GM18498 (cell line): ENCODE measurements around the gene SERPINB7.
"Not testable (repeated sequence)": the region's sequence is repeated elsewhere in the genome, so short reads cannot be mapped to it uniquely, and the experiment has no call there.

Source experiments
- ATAC-seq: cut with Tn5 transposase; IDR thresholded peaks from one replicate; pipeline ENCODE4 v1.9.1; 2021; ENCODE audit warnings: mild to moderate bottlenecking, moderate library complexity; ENCODE audit not compliant: unreplicated experiment

Gene SERPINB7, protein sequence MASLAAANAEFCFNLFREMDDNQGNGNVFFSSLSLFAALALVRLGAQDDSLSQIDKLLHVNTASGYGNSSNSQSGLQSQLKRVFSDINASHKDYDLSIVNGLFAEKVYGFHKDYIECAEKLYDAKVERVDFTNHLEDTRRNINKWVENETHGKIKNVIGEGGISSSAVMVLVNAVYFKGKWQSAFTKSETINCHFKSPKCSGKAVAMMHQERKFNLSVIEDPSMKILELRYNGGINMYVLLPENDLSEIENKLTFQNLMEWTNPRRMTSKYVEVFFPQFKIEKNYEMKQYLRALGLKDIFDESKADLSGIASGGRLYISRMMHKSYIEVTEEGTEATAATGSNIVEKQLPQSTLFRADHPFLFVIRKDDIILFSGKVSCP

DNA sequence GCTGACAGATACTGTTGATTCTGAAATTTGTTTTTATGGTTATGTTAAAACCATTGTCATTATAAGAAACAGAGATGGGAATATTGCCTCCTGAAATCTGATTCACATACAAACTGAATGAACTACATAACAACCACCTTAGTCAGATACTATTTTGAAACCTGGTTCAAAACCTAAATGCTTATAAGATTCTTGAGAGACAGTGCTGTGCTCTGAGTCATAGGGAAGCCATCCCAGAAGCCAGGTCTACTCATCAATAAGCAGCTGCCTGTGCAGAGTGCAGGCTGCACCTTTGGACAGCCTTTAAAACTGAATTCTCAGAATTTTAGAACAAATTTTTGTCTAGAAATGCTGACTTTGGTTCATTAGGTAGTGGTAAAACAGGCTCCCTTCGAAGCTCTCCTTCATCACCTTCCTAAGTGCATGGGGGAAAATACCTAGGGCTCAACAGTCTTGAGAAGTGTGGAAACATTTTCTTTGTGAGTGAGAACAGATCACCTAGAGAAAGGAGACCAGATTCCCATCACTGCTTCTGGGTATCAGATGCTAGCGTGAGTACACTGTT is at the start of gene SERPINB7:
Gene SERPINB7 (plus strand): TSS at position 253 of the 565 bp plus-strand sequence. CDS start 6,955 bp downstream, outside the sequence.
- no peak for ATAC-seq

DNA sequence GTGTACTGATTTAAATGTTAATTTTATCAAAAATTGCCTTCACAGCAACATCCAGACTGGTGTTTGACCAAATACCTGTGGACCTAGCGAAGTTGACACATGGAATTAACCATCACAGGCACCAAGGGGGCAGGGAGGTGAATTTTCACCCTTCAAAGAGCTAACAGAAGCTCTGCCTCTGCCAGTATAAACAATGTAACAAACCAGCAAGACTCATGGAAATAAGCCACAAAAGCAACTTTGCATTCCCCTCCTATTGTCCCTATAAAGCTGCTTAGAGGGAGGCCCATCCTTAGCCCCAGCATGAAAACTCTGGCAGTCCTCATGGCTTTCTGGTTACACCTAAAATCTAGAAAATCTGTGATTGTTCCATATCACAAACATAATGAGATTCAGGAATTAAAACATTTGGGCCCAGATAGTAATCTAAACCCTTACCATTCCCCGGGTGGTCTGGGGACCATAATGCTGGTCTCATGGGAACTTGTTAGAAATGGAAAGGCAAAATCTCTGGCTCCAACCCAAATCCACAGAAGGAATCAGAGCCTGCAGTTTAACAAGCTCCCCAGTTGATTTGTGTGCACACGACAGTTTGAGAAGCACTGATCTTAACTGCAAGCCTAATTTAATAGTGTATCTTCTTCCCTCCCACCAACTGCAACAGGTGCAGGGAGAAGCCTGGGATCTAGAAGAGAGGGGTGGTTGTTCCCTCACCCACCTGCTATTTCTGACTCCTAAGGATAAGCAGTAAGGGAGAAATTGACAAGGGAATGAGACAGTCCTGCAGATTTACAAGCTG is 49.3 kb upstream of the SERPINB7 start:
- no peak for ATAC-seq

DNA sequence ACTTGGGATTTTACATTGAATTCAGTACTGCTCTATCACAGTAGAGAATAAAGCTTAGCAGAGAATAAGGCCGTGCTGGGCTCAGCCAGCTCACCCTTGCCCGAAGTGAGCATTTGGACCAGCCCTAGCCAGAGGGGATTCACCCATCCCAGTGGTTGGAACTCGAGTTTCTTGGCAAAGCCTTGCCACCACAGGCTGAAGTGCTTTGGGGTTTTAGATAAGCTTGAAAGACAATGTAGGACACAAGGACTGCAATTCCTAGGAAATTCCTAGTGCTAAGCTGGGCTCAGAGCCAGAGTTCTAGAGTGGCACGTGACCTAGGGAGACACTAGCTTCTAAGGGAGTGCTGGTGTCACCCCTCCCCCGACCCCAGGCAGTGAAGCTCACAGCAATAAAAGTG is 44.4 kb upstream of the SERPINB7 start:
- ATAC-seq, result no peak

DNA sequence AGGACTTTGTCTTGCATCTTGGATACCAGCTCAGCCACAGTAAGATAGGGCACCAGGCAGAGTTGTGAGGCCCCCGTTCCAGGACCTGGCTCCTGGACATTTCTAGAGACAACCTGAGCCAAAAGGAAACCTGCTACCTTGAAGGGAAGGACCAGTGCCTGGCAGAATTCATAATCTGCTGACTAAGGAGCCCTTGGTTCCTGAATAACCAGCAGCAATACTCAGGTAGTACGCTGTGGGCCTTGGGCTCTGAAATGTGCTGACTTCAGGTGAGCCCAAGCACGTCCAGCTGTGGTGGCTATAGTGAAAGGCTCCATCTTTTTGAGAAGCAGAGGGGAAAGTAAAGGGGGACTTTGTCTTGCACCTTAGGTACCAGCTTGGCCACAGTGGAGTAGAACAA is 44.0 kb upstream of the SERPINB7 start:
- no peak for ATAC-seq

DNA sequence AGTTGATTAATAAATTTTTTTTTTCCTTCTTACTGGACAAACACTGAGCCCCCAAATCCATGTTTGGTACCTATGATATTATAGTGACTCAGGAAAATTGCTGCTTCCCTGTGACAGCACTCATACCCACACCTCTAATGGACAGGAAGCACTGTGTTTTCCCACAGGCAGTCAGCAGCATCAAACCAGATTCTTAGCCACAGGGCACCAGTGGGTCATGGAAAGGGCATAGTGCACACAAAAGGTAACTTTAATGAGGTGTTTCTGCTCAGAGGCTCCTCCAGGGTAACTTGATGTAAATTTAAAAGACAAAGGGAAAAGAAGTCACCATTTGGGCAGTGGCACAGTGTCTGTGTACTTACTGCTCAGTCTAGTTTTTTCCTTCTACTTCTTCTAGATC is 38.3 kb upstream of the SERPINB7 start:
- no peak for ATAC-seq

DNA sequence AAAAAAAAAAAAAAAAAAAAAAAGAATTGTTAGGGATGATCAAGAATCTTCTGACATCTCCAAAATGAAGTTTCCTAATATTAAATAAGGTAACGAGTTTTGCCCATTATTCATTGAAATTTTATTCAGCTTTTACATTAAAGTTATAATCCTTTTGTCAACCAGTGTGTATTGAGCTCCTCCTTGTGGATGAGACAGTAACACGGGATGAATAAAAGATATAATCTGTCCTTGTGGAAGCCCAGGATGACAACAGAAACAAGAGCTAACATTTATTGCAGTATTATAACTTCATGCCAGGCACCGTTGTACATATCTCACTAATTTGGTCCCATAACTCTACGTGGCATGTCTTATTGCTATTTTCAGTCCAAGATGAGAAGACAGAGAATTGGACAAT is 33.4 kb upstream of the SERPINB7 start:
- ATAC-seq, result no peak

DNA sequence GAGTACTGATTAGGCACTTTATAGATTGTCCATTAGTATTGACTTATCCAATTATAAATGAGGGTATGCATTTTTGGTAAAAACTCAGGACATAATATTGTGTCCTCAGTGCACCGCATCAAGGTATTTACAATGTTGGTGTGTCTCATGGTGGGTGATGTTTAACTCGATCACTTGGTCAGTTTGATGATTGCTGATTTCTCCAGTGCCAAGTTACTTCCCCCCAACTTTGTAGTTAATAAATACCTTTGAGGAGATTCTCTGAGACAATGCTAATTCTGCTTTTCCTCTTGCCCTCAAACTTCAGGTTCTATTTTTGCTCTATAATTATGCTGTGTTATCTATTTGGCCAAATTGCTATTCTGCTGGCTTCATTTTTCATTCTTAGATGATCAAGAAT is 28.2 kb upstream of the SERPINB7 start:
- no peak for ATAC-seq

DNA sequence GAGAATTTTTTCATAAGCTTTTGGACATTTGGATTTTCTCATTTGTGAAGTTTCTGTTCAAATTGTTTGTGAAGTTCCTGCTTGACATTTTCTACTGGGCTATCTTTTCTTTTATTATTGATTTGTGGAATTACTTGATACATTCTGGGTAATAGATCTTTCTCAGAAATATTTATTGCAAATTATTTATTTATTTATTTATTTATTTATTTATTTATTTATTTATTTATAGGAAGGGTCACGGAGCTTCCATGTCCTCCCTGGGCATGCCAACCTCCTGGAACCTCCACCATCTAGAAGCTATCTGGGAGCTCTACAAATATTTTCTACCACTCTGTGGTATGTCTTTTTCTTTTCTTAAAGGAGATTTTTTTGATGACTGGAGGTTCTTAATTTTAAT is 25.7 kb upstream of the SERPINB7 start:
- ATAC-seq, result no peak

DNA sequence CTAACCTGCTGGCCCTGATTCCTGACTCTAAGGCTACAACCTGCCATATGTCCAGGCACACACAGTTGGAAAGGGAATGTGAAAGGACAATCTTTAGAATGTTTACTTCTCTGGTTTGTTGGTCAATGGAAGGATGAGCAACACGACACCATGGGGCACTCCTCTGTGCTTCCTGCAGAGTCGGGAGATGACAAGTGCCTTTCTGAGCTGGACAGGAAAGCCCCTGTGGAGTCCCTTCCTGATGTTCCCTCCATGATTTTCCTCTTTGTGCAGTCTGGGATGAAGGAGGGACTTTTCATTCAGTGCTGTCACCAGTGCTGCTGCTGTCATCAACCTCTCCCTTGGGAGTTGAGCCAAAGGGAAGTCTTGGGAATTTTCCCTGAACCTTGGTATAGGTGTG is 22.6 kb upstream of the SERPINB7 start:
- ATAC-seq, result no peak

DNA sequence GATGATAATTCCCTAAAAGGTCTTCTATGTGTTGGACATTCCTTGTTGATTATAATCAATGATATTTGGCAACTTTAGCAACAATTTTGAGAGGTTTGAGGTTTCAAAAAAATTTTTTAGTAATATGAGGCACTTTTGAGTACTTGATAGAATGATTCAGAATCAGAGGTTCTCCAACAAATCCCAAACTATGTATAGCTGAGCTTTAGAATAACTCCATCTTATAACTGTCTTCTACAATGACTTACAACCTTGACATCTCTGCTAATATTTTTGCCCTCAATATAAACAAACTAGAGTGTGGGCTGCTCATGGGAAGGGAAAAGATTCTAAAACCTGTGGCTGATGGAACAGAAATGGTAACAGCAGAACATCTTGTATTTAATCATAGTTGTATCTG is 21.5 kb upstream of the SERPINB7 start:
- ATAC-seq, result no peak

DNA sequence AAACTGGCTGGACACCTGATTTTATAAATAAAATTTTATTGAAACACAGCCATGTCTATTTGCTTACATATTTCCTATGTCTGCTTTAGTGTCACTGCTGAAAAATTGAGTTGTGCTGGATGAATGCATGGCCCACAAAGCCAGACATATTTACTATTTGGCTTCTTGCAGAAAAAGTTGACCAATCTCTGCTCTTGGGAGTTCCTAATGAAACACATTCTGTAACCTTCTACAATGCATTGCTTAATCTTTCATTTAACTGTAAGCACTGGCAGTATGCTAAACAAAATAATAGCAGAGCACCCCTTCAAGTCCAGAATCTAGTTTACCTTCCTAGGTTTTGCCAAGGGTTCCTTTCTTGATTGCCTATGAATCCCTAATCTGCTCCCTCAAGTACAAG is 17.7 kb upstream of the SERPINB7 start:
- no peak for ATAC-seq

DNA sequence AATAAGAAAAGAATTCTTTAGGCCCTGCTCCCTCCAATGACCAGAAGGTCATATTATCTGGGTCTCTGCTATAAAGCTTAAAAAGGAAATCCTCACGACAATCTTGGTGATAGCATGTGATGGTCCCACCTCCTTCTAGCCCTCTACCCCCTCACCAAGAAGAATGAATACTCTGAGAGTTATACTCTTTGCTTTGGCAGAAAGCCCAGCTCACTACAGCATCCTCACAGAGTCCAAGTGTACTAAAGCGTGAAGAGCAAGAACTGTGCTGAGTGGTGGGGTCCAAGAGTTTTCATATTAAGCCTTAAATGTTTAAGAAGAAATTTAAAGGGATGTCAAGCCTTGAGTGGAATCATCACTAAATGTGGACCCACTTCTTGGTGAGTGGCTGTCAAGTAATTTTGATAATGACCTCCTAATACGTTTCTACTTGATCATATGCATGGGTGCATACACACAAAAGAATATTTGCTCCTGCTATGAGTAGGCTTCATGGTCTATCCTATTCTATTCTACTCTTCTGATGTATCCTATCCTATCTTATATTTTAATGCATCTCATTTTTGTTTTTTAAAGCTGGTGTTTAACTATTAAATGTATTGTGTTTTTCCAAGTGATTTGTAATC is 16.5 kb upstream of the SERPINB7 start:
- no peak for ATAC-seq

DNA sequence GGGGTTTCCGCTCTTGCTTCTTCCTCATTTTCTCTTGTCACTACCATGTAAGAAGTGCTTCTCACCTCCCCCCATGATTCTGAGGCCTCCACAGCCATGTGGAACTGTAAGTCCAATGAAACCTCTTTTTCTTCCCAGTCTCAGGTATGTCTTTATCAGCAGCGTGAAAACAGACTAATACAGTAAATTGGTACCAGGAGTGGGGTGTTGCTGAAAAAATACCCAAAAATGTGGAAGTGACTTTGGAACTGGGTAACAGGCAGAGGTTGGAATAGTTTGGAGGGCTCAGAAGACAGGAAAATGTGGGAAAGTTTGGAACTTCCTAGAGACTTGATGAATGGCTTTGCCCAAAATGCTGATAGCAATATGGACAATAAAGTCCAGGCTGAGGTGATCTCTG is 15.4 kb upstream of the SERPINB7 start:
- ATAC-seq, result not testable (repeated sequence)

DNA sequence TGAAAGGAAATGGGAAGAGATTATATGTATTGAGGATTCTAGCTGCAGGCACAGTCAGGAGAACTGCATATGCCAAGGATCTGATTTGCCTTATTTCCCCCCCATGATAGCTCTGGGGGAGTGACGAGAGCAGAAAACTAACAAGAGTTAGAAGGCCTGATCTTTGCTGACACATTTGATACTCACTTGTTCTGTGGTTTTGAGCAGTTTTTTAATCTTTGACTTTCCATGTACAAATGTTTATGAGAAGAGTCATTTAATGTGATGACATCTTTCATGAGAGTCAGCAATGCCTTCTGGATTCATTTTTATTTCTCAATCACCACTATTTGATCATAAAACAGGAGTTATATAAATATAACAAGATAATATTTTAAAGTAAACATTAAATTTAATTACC is 12.7 kb upstream of the SERPINB7 start:
- no peak for ATAC-seq

DNA sequence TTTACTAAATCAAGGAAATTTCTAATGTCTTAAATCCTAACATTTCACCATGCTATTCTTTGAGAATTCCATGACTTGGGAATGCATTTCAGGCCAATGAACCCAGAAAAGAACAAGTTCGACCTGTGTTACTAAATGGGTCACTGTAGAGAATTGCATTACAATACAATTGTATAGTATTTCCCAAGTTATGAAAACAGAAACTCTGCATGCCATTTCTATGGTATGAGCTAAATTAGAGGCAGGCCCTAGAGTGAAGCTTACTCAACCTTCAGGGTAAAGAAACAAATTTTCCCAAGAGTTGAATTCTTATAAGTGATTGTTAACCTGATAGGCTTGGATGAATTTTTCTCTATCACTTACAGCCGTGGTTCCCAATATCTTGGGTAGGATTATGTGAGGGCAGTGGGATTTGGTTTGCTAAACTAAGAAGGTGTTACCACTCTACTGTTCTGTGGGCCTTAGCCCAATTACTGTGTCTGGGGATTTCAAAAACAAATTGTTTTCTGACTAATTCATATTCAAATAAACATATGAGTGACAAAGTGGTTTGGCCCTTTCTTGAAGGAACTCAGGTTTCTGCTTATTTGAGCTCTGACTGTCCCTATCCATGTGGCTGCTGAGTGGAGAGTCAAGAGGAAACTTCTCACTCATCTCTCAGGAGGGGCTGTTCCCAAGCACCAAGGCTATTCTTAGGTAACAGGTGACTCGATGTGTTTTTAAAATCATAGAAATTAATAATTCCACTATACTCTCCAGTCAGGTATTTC is 11.2 kb upstream of the SERPINB7 start:
- ATAC-seq, result no peak

DNA sequence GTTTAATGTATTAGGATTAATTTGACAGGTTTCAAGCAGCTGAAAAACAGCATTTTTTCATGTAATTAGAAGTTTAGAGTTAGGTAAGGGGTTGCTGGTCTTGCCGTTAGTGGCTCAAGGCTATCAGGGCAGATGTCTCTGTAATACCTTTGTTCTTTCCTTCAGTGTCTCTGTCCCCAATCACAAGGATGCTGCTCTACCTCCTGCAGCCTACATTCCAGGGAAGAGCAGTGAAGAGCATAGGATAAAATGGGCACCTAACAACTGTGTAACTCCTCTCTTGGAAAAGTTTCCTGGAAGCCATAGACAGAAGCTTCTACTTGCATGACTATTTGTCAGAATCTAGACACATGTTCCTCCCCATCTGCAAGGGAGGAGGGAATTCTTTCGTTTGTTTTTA is 9.4 kb upstream of the SERPINB7 start:
- no peak for ATAC-seq

DNA sequence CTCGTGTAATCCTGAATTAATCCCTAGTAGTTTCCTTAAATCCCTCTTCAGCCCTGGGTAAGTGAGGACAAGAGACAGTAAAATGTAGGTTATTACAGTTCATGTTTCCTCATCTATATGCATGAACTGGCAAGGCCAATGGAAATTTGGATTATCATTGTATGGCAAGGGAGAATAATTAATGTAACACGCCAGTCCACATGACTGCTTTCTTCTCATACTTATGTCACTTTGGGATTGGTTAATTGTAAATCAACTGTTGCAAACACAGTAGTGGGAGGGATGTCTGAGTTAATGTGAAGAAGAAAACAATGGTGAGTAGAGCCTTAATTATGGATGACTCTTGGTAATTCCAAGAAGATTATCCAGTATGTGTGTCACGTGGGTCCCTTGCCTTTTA is 1.7 kb upstream of the SERPINB7 start:
- ATAC-seq, result no peak

DNA sequence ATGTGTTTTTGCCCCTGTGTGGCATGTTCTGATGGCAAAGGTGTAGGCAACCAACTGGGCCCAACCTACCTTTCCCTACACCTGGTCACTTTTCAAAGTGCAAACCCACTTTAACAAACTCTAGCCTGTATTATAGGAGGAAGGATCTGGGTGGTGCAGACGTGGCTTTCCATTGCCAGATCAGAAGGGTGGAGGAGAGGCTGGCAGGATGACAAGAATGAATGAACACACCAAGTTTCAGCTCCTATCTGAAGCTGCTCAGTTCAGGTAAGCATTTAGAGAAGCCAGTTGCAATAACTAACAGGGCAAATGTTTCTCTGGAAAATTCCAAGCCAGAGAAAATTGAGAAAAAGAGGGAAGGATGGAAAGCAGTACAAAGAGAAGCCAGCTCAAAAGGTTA is 707 bp upstream of the SERPINB7 start:
- no peak for ATAC-seq

DNA sequence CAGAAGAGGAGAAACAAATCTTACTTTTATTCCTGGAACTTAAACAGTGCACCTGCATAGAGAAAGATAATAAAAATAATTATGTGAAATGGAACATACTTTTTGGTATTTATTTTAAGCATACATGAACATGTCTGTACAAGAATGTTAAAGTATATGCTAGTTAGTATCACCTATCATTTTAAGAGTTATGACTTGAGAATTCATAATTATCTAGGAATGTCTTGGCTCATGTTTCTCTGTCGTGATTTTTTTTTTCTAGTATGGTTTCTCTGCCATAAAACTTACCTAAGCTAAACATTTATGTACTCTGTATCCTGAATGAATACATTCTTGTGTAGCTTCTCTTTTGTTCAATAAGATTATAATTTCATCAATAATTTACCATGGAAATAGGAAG is 4.2 kb downstream of the SERPINB7 start:
- ATAC-seq, result no peak

DNA sequence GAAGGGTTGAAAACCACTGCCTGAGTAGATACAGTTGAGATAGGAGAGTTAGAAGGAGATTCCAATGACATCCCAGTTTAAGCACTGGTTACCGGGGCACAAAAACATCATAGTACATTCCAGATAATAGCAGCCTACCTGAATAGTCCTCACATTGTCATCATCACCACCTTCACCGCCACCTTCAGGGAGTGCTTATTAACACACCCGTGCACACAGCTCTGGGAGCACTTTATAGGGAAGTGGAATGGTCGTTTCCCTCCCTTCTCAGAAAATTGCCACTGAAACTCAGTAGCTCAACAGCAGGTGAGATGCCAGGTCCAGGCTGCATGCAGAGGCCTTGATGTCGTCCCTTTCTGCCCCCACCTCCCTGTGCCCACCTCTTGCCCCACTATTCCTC is 8.2 kb downstream of the SERPINB7 start:
- ATAC-seq, result no peak
